AG09309 (cell line): ENCODE data around the gene AP3B1.
"Not testable (repeated sequence)": the region's sequence is repeated elsewhere in the genome, so short reads cannot be mapped to it uniquely, and the experiment has no call there.

Source experiments
- DNase-seq: peaks from one replicate; pipeline ENCODE4 v3.0.0-alpha.2; 2010; ENCODE audit warnings: low read depth
- H3K4me3 ChIP-seq: 2 replicates; pipeline ENCODE4 v1.5.1; 2011; ENCODE audit warnings: mild to moderate bottlenecking, low read depth, low read length, moderate library complexity; ENCODE audit not compliant: control insufficient read depth
- CTCF ChIP-seq: IDR thresholded peaks from 2 replicates; pipeline ENCODE4 v1.5.1; 2011; ENCODE audit warnings: mild to moderate bottlenecking, low read depth, low read length, inconsistent platforms; ENCODE audit not compliant: insufficient read depth, control insufficient read depth; ENCODE audit errors: missing control alignments

The AP3B1 gene

GRCh38 chr5:78056901-78057514 lies 237.5 kb downstream of the AP3B1 start:
- TF ChIP-seq CTCF, result no peak
- no peak for DNase-seq
- no peak overlapping the region for H3K4me3 ChIP-seq

- no peak overlapping the region for H3K4me3 ChIP-seq
- no peak for DNase-seq
- TF ChIP-seq CTCF, result no peak
These were observed 238.4 kb downstream of the AP3B1 start for GRCh38 chr5:78056053-78056452.

GRCh38 chr5:78050888-78051287 lies 243.6 kb downstream of the AP3B1 start:
- TF ChIP-seq CTCF, result no peak
- H3K4me3 ChIP-seq, result no peak overlapping the region
- DNase-seq, result no peak

DNA sequence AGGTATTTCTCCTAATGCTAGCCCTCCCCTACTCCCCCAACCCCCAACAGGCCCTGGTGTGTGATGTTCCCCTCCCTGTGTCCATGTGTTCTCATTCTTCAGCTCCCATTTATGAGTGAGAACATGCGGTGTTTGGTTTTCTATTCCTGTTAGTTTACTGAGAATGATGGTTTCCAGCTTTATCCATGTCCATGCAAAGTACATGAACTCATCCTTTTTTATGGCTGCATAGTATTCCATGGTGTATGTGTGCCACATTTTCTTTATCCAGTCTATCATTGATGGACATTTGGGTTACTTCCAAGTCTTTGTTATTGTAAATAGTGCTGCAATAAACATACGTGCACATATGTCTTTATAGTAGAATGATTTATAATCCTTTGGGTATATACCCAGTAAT lies 247.7 kb downstream of the AP3B1 start:
- H3K4me3 ChIP-seq, DNase-seq: not testable (repeated sequence)

DNA sequence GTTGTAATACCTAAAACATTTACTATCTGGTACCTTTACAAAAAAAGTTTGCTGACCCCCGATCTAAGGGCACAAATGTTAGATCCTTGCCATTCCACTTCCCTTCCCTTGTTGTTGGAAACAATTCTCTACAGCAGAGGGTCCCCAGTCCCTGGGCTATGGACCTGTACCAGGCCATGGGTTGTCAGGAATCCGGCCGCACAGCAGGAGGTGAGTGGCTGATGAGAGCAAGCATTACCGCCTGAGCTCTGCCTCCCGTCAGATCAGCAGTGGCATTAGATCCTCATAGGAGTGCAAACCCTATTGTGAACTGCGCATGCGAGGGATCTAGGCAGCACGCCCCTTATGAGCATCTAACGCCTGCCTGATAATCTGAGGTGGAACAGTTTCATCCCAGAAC lies 248.5 kb downstream of the AP3B1 start:
- H3K4me3 ChIP-seq, result no peak overlapping the region
- DNase-seq, result no peak
- TF ChIP-seq CTCF, result no peak

DNA sequence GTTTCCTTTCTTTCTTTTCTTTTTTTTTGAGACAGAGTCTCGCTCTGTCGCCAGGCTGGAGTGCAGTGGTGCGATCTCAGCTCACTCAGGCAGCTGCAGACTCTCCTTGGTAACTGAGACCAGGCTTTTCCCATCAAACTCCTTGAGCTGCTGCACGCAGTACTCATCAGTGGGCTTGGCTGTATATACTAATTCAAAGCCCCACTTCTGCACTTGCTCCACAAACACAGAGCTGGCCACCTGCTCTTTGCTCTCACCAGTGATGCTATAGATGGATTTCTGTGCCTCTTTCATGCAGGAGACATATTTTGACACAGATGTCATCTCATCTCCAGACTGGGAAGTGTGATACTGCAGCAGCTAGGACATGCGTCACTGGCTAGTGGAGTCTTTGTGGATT lies 252.7 kb downstream of the AP3B1 start:
- no peak for DNase-seq
- no peak for TF ChIP-seq CTCF
- no peak overlapping the region for H3K4me3 ChIP-seq

- no peak for TF ChIP-seq CTCF
- no peak for DNase-seq
- no peak overlapping the region for H3K4me3 ChIP-seq
These were observed 269.0 kb downstream of the AP3B1 start for GRCh38 chr5:78025540-78025939.
